K562 (cell line): ENCODE data around the gene USP27X. TPM values are rescaled to one million over a fixed set of nuclear protein-coding genes. Genes with fewer than 3 reads are reported as not detected.

Experiments used
- ATAC-seq: fragments of 200-7000 bp; cut with Tn5 transposase; 3 replicates; pipeline ENCODE4 v1.9.1; 2020; ENCODE audit warnings: moderate library complexity
- BruUV-seq: library from RNA; stranded (reverse); fragments of 400-500 nt; replicated peaks from 2 replicates; lab custom pipeline; 2021; lab: Mats Ljungman, UMichigan
- CTCF ChIA-PET: fragments of 300-600 bp; formaldehyde crosslinking; extraction: SDS; loops from one replicate; lab custom pipeline; 2021; ENCODE audit warnings: low intra/inter-chr PET ratio; lab: Yijun Ruan, JAX
- POLR2A ChIA-PET: fragments of 300-600, 350-650 bp; sonication (Branson Sonifier 250); formaldehyde crosslinking; extraction: SDS; loops from one replicate; lab custom pipeline; 2021; ENCODE audit warnings: antibody characterized with exemption, inconsistent platforms; lab: Yijun Ruan, JAX
- DNase-seq, 4 experiments: peaks; one replicate each; pipeline versions ENCODE4 v3.0.0 to v3.0.0-alpha.2; 2011 to 2018; ENCODE audit warnings: low spot score in 3 of 4, mixed read lengths in 3 of 4; ENCODE audit errors: extremely low read depth in 1 of 4
- FAIRE-seq: peaks from 2 replicates; lab custom pipeline; 2011; peaks lifted over from hg19 to GRCh38; lab: Jason Lieb, UNC
- H2AFZ ChIP-seq: 2 replicates; pipeline ENCODE4 v1.6.0; 2011; ENCODE audit warnings: low read depth, low read length, control low read depth, inconsistent platforms
- H3K27ac ChIP-seq: fragments of 200-600 bp; 3 replicates; pipeline ENCODE4 v1.8.0; 2011; ENCODE audit warnings: low read depth, mild to moderate bottlenecking, control low read depth, inconsistent platforms, low read length, moderate library complexity, mixed read lengths; ENCODE audit errors: extremely low read depth
- H3K27me3 ChIP-seq, 2 experiments: fragments of 300-600 bp in 1 of 2; 2 replicates in 1 of 2; 3 replicates in 1 of 2; pipeline versions ENCODE4 v1.6.0 to v1.8.0; 2011; ENCODE audit warnings: inconsistent platforms in 2 of 2, low read length in 2 of 2, mild to moderate bottlenecking in 1 of 2, mixed read lengths in 1 of 2, moderate library complexity in 1 of 2; ENCODE audit not compliant: control insufficient read depth in 2 of 2, insufficient read depth in 2 of 2
- H3K36me3 ChIP-seq: fragments of 300-600 bp; 3 replicates; pipeline ENCODE4 v1.8.0; 2011; ENCODE audit warnings: mild to moderate bottlenecking, low read length, inconsistent platforms; ENCODE audit not compliant: control insufficient read depth, insufficient read depth
- H3K4me1 ChIP-seq, 2 experiments: fragments of 200-600 bp in 1 of 2; replicated peaks in 1 of 2; 2 replicates in 1 of 2; 3 replicates in 1 of 2; pipeline versions ENCODE4 v1.5.1 to v1.8.0; 2011; ENCODE audit warnings: inconsistent platforms in 2 of 2, low read length in 2 of 2, mild to moderate bottlenecking in 1 of 2, mixed read lengths in 1 of 2, moderate library complexity in 1 of 2; ENCODE audit not compliant: control insufficient read depth in 2 of 2, insufficient read depth in 2 of 2
- H3K4me2 ChIP-seq: 2 replicates; pipeline ENCODE4 v1.6.1; 2011; ENCODE audit warnings: low read length, control low read depth, inconsistent platforms, mixed read lengths; ENCODE audit not compliant: insufficient read depth
- H3K4me3 ChIP-seq: fragments of 200-600 bp; sonication (generic), shearing (Covaris generic); 2 replicates; pipeline ENCODE4 v1.5.1; 2016; ENCODE audit warnings: control low read depth, inconsistent platforms
- H3K79me2 ChIP-seq: fragments of 200-600 bp; 3 replicates; pipeline ENCODE4 v1.8.0; 2011; ENCODE audit warnings: low read length, inconsistent platforms; ENCODE audit not compliant: control insufficient read depth, insufficient read depth
- H3K9ac ChIP-seq, 2 experiments: 2 replicates each; pipeline versions ENCODE4 v1.6.0 to v1.6.1; 2011; ENCODE audit warnings: low read depth in 2 of 2, low read length in 2 of 2, control low read depth in 1 of 2, inconsistent platforms in 1 of 2, mild to moderate bottlenecking in 1 of 2, mixed read lengths in 1 of 2; ENCODE audit not compliant: insufficient read depth in 1 of 2
- H3K9me1 ChIP-seq: one replicate; pipeline ENCODE4 v1.6.0; 2011; ENCODE audit warnings: inconsistent platforms, mild to moderate bottlenecking, low read length, moderate library complexity; ENCODE audit not compliant: control insufficient read depth, insufficient read depth
- H3K9me3 ChIP-seq: replicated peaks from 2 replicates; pipeline ENCODE4 v1.5.1; 2011; ENCODE audit warnings: low read depth, low read length, inconsistent platforms; ENCODE audit not compliant: control insufficient read depth, insufficient read depth
- H4K20me1 ChIP-seq: replicated peaks from 2 replicates; pipeline ENCODE4 v1.6.1; 2011; ENCODE audit warnings: low read length, inconsistent platforms, mixed read lengths; ENCODE audit not compliant: control insufficient read depth, insufficient read depth
- EP300 ChIP-seq: IDR thresholded peaks from 2 replicates; pipeline ENCODE4 v1.6.1; 2012; ENCODE audit warnings: low read length, improper control_type of control experiment
- PRPF4 ChIP-seq: fragments of 200-400 bp; formaldehyde crosslinking; IDR thresholded peaks from one replicate; pipeline ENCODE4 v1.6.1; 2017; ENCODE audit warnings: low read length, low read depth, mild to moderate bottlenecking; ENCODE audit not compliant: insufficient read depth, poor library complexity, severe bottlenecking
- SNRNP70 ChIP-seq: fragments of 200-400 bp; formaldehyde crosslinking; optimal IDR thresholded peaks from 2 replicates; pipeline ENCODE3; 2017; ENCODE audit warnings: low read depth, low read length
- STAG1 ChIP-seq: sonication (generic); formaldehyde crosslinking; IDR thresholded peaks from 2 replicates; pipeline ENCODE4 v1.5.0; 2020; ENCODE audit warnings: missing genetic modification reagents, borderline replicate concordance
- TCF7L2 ChIP-seq: fragments of 150-350 bp; IDR thresholded peaks from 2 replicates; pipeline ENCODE4 v1.6.1; 2016; ENCODE audit warnings: low read depth, mild to moderate bottlenecking, low read length, moderate library complexity
- WGBS: fragments of 100-300 bp; shearing (Covaris generic); methylation state at CpG from one replicate; pipeline ENCODE4 v1.1.6; 2016; ENCODE audit warnings: low coverage, mixed read lengths; ENCODE audit not compliant: insufficient coverage; ENCODE audit errors: missing lambda C conversion rate; 5-methylcytosine and 5-hydroxymethylcytosine counted together
- in situ Hi-C: fragments of 300-500 bp; cut with MboI; formaldehyde crosslinking; loops from 4 replicates; pipeline ENCODE4 v1.15.0; 2018; ENCODE audit warnings: inconsistent platforms, mixed read lengths
- intact Hi-C: fragments of 100-400 bp; cut with micrococcal nuclease; formaldehyde crosslinking; loops from 2 replicates; pipeline ENCODE4 v1.14.2; 2022
- polyA plus RNA-seq, 8 experiments: library from polyadenylated mRNA; depleted of rRNA in 4 of 8; stranded (reverse) in 5 of 8; unstranded in 3 of 8; fragments of >200 nt; fragmentation: Nextera tagmentation in 2 of 8; fragmentation: Illumina TruSeq in 1 of 8; extraction: Ambion mirVana in 2 of 8; extraction: Trizol in 1 of 8; gene quantifications; 2 replicates each; pipeline versions ENCODE4 v1.2.1 to v1.2.3, GENCODE V29; 2011 to 2014; ENCODE audit warnings: inconsistent platforms in 1 of 8, missing spikeins in 1 of 8
- total RNA-seq, 7 experiments: library from RNA; depleted of rRNA in 6 of 7; stranded (reverse); fragments of >200 nt in 6 of 7; fragmentation: Illumina TruSeq in 2 of 7; extraction: Trizol in 2 of 7; gene quantifications; 2 replicates each; pipeline versions ENCODE4 v1.2.1 to v1.2.3, GENCODE V29; 2011 to 2021; ENCODE audit warnings: low replicate concordance in 1 of 7
- TF ChIP-seq, protein P1 (sequence below), 3 experiments: IDR thresholded peaks in 2 of 3; conservative IDR thresholded peaks in 1 of 3; 2 replicates each; pipeline ENCODE4 v1.5.1; 2011 to 2012; ENCODE audit warnings: low read length in 3 of 3, mild to moderate bottlenecking in 3 of 3, control low read depth in 2 of 3, improper control_type of control experiment in 1 of 3, inconsistent platforms in 1 of 3, low read depth in 1 of 3, mixed read lengths in 1 of 3, moderate library complexity in 1 of 3; ENCODE audit not compliant: insufficient read depth in 2 of 3
- TF ChIP-seq, protein P2 (sequence below): fragments of 450-650 bp; IDR thresholded peaks from 2 replicates; pipeline ENCODE4 v1.6.1; 2014; ENCODE audit warnings: low read depth, mild to moderate bottlenecking, moderate library complexity, borderline replicate concordance

USP27X gene
- total and polyA plus RNA-seq, 9 of the 15 experiments (the other 6 are each of a cell fraction or from before 2014, with no cell fraction given): 0.15 to 4.7 (median 1.6) TPM

- TF ChIP-seq, protein P1, sequence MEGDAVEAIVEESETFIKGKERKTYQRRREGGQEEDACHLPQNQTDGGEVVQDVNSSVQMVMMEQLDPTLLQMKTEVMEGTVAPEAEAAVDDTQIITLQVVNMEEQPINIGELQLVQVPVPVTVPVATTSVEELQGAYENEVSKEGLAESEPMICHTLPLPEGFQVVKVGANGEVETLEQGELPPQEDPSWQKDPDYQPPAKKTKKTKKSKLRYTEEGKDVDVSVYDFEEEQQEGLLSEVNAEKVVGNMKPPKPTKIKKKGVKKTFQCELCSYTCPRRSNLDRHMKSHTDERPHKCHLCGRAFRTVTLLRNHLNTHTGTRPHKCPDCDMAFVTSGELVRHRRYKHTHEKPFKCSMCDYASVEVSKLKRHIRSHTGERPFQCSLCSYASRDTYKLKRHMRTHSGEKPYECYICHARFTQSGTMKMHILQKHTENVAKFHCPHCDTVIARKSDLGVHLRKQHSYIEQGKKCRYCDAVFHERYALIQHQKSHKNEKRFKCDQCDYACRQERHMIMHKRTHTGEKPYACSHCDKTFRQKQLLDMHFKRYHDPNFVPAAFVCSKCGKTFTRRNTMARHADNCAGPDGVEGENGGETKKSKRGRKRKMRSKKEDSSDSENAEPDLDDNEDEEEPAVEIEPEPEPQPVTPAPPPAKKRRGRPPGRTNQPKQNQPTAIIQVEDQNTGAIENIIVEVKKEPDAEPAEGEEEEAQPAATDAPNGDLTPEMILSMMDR (IDR thresholded peaks at IDR 0.05 in 2 of 3, conservative IDR thresholded peaks at IDR 0.05 in 1 of 3; ENCODE audit: insufficient read depth in 2 of 3, low read depth in 1 of 3, low read length in 3 of 3): no peak
- TF ChIP-seq, all 486 proteins: peak for 0
Measured at GRCh38 chrX:49859491-49859890, 19.8 kb upstream of the USP27X start (continued).

DNA sequence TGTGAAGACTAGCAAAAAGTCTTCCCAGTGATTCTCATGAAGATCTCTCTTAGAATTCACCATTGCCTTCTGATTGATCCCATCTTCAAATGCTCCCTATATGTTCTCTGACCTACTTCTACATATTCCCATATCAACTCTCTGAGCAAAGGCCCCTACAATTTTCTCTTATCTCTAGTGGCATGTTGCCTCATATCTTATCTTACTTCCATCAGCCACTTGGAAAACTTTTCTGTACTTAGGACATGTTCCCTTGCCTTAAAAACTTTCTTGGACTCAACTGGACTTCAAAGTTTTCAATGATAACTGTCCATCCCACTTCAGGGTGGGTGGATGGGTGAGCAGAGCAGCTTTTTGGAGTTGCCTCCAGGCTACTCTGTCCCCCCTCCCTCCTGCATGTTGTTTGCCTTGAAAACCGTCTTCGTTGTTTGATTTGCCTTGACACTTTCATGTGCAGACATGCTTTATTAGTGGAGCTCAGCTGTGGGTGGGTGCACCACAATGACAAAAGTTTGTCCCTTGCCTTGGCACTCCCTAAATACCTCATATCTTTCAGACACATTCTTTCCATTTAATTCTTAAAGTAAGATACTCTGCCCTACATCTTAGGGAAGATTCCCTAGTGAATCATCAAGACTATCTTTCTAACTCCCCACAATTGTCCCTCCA lies 18.3 kb upstream of the USP27X start:
- Histone ChIP-seq H4K20me1 (no peaks in the 10 kb centered on the region), H3K4me2 (no peak overlapping the region), H3K4me3 (no peak overlapping the region), H3K4me1 (peaks cover 0 to 29% of the 10 kb centered on the region in 2 experiments; a peak in 2 of 5 replicates), H2AFZ (no peak overlapping the region), H3K9ac (no peak overlapping the region), H3K9me1 (no peaks in the 10 kb centered on the region), H3K79me2 (no peaks in the 10 kb centered on the region), H3K36me3 (no peaks in the 10 kb centered on the region), H3K27ac (no peak overlapping the region; the same call in 2 of the 3 replicates), H3K9me3 (no peaks in the 10 kb centered on the region), H3K27me3 (no peaks in the 10 kb centered on the region)
- BruUV-seq: no TSS peak
- intact Hi-C loops: no loop called here
- ChIA-PET CTCF (no interaction called here), POLR2A (interaction anchor here (0.6 kb wide), 1 partner anchor 12 kb away, joined by 3 read pairs; no protein-coding TSS in a partner anchor)
- in situ Hi-C loops: no loop called here
- DNase-seq (peak; percentile 13 to 25 (median 14)), FAIRE-seq (no peak), ATAC-seq (peak; percentile 46; the same call in 1 of the 3 replicates)
- 0% methylated on average over 2 of the region's 2 CpGs for WGBS
- TF ChIP-seq EP300 (peak; percentile 34), PRPF4 (no peak), TCF7L2 (no peak), SNRNP70 (no peak), STAG1 (CRISPR knock-in tag) (no peak)
- TF ChIP-seq, protein P2, sequence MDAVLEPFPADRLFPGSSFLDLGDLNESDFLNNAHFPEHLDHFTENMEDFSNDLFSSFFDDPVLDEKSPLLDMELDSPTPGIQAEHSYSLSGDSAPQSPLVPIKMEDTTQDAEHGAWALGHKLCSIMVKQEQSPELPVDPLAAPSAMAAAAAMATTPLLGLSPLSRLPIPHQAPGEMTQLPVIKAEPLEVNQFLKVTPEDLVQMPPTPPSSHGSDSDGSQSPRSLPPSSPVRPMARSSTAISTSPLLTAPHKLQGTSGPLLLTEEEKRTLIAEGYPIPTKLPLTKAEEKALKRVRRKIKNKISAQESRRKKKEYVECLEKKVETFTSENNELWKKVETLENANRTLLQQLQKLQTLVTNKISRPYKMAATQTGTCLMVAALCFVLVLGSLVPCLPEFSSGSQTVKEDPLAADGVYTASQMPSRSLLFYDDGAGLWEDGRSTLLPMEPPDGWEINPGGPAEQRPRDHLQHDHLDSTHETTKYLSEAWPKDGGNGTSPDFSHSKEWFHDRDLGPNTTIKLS: no peak
